Gastroesophageal sphincter (tissue), 4 donors: ENCODE results near the gene FBXO47. TPM values are rescaled to one million over a fixed set of nuclear protein-coding genes. Genes with fewer than 3 reads are reported as not detected.

Experiments used
- ATAC-seq: fragments of 150-250 bp; one replicate; pipeline ENCODE4 v1.9.1; 2016; ENCODE audit warnings: mild to moderate bottlenecking, moderate library complexity
- H3K27ac ChIP-seq, 4 donors: fragments of 200-600 bp; sonication (generic) in 3 of 4; 1 replicate in 3 of 4; 2 replicates in 1 of 4; pipeline ENCODE4 v1.5.1; 2016 to 2019
- H3K27me3 ChIP-seq: fragments of 200-600 bp; sonication (generic); one replicate; pipeline ENCODE4 v1.5.1; 2019
- H3K36me3 ChIP-seq, 2 donors: fragments of 200-600 bp; sonication (generic); one replicate each; pipeline ENCODE4 v1.5.1; 2019; ENCODE audit warnings: control low read depth in 1 of 2
- H3K4me1 ChIP-seq, 3 donors: fragments of 200-600 bp; sonication (generic); 1 replicate in 2 of 3; 2 replicates in 1 of 3; pipeline ENCODE4 v1.5.1; 2016 to 2019; ENCODE audit warnings: control low read depth in 2 of 3
- H3K4me3 ChIP-seq, 2 donors: fragments of 200-600 bp; sonication (generic); one replicate each; pipeline ENCODE4 v1.5.1; 2019; ENCODE audit warnings: mild to moderate bottlenecking in 1 of 2, moderate library complexity in 1 of 2
- H3K9me3 ChIP-seq, 3 donors: fragments of 200-600 bp; sonication (generic); one replicate each; pipeline ENCODE4 v1.5.1; 2017 to 2019; ENCODE audit warnings: control low read depth in 2 of 3
- EP300 ChIP-seq: sonication (generic); formaldehyde crosslinking; IDR thresholded peaks from one replicate; pipeline ENCODE4 v1.6.1; 2017; ENCODE audit warnings: antibody characterized with exemption, mild to moderate bottlenecking
- POLR2A ChIP-seq, 2 donors: fragments of 450-650 bp; IDR thresholded peaks; one replicate each; pipeline ENCODE4 v1.6.1; 2017; ENCODE audit warnings: antibody characterized with exemption in 2 of 2, mild to moderate bottlenecking in 2 of 2, moderate library complexity in 1 of 2
- POLR2AphosphoS5 ChIP-seq: sonication (generic); formaldehyde crosslinking; IDR thresholded peaks from one replicate; pipeline ENCODE4 v1.6.1; 2017; ENCODE audit warnings: antibody characterized with exemption
- WGBS, 2 donors: methylation state at CpG; one replicate each; pipeline ENCODE4 v1.1.5; 2018; ENCODE audit warnings: low coverage in 1 of 2; 5-methylcytosine and 5-hydroxymethylcytosine counted together
- total RNA-seq, 4 donors: library from RNA; depleted of rRNA; stranded (reverse); fragments of >200 nt; gene quantifications; one replicate each; pipeline ENCODE4 v1.1.0, GENCODE V29; 2016
- TF ChIP-seq, protein P1 (sequence below), 4 experiments: fragments of 200-600 bp in 2 of 4; fragments of 450-650 bp in 2 of 4; sonication (generic) in 1 of 4; IDR thresholded peaks; one replicate each; pipeline ENCODE4 v1.5.1; 2017 to 2019; ENCODE audit warnings: antibody characterized with exemption in 4 of 4, mild to moderate bottlenecking in 2 of 4, moderate library complexity in 2 of 4

Gene FBXO47
- total RNA-seq, 4 donors from 2014 or later, result 0.25 TPM; not detected in 3

DNA sequence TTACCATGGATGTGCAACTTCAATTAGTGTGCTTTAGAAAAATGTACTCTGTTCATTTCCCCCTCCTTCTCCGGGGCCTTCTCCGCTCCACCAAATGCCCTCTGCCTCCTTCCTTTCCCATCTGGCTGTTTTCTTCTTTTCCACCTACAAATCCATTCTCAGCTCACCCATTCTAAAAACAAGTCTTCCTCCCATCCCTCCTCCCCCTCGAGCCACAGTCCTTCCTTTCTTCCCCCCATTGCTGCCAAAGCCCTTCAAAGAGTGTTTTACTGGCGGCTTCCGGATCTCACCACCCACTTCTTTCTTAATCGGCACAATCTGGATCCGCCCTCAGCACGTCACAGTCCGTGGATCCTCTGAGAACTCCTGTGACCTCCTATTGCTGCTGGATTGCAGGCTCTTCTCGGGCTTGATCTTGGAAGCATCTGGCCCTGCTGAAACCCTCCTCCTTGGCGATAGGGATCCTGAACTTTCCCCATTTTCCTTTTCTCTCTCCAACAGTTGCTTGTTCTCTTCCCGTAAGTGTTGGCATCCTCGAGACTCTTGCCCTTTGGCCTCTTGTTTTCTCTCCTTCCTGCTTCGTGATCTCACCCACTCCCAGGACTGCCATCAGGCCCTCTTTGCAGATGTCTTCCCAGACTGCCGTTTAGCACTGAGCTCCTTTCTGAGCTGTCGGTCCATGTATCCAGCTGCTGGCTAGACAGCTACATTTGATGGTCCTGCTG is 36.0 kb upstream of the FBXO47 start:
- H3K4me3 ChIP-seq, result peak overlapping the region in 1 of 2 donors; percentile 10
- peak; percentile 87 for ATAC-seq

DNA sequence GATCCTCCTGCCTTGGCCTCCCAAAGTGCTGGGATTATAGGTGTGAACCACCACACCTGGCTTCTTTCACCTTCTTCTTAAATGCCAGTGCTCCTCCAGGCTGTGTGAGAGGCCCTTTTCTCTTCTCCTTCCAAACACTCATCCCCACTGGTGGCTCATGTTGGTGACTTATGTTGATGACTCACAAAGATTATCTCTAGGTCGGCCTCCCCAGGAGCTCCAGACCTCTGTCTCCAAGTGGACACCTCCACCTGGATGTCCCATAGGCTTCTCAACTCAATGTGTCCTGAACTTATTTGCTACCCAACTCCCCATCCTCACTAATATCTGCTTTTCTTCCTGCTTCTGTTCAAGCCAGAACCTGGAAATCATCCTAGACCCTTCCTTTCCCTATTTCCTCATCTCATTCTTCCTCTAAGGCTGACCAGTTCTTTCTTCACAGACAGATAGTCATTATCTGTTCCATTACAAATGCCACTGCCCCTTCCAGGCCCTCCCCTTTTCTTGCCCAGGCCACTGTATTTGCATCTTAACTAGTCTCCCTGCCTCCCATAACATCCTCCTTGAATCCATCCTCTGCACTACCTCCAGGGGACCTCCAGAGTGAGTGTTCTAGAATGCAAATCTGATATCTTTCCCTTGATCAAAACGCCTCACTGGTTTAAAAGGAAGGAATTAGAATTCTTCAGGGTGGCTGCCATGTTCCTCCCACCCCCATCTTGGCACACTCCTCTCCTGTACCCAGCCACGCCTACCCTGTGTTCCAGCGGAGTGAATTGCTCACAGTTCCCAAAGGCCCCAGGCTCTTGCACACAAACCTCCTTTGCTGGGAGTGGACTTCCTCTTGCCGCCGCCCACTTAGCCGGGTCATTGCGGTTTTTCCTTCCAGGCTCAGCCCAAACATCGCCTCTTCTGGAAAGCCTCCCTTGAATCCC is 34.8 kb upstream of the FBXO47 start:
- no peaks in the 10 kb centered on the region for H3K27me3 ChIP-seq
- H3K4me3 ChIP-seq, result peak overlapping the region in 1 of 2 donors; percentile 10
- peak overlapping the region; percentile 29 to 87 (median 80) for H3K27ac ChIP-seq
- no peaks in the 10 kb centered on the region for H3K36me3 ChIP-seq
- peak; percentile 90 for ATAC-seq
- 52 to 75% methylated on average over 7 to 9 of the region's 9 CpGs for WGBS, 2 donors
- peaks cover 3 to 48% (median 21%) of the 10 kb centered on the region in 3 donors for H3K4me1 ChIP-seq
- TF ChIP-seq EP300 (no peak), POLR2A (IDR thresholded peaks at IDR 0.05) (no peak), POLR2AphosphoS5 (peak; percentile 15)
- TF ChIP-seq, protein P1, sequence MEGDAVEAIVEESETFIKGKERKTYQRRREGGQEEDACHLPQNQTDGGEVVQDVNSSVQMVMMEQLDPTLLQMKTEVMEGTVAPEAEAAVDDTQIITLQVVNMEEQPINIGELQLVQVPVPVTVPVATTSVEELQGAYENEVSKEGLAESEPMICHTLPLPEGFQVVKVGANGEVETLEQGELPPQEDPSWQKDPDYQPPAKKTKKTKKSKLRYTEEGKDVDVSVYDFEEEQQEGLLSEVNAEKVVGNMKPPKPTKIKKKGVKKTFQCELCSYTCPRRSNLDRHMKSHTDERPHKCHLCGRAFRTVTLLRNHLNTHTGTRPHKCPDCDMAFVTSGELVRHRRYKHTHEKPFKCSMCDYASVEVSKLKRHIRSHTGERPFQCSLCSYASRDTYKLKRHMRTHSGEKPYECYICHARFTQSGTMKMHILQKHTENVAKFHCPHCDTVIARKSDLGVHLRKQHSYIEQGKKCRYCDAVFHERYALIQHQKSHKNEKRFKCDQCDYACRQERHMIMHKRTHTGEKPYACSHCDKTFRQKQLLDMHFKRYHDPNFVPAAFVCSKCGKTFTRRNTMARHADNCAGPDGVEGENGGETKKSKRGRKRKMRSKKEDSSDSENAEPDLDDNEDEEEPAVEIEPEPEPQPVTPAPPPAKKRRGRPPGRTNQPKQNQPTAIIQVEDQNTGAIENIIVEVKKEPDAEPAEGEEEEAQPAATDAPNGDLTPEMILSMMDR (IDR thresholded peaks at IDR 0.05), result no peak
- H3K9me3 ChIP-seq, result peaks cover 0 to 11% (median 0%) of the 10 kb centered on the region in 3 donors

More for the DNA sequence above, 36.0 kb upstream of the FBXO47 start:
- Histone ChIP-seq H3K4me1 (peaks cover 3 to 48% (median 21%) of the 10 kb centered on the region in 3 donors), H3K27me3 (no peaks in the 10 kb centered on the region), H3K27ac (peak overlapping the region; percentile 29 to 87 (median 80)), H3K36me3 (no peaks in the 10 kb centered on the region), H3K9me3 (no peaks in the 10 kb centered on the region)
- 32 to 42% methylated on average over 14 to 16 of the region's 16 CpGs for WGBS, 2 donors
- no peak for TF ChIP-seq EP300
- peak in 1 of 2 donors; percentile 20 for TF ChIP-seq POLR2A (IDR thresholded peaks at IDR 0.05)
- TF ChIP-seq, protein P1 (IDR thresholded peaks at IDR 0.05), result no peak
- peak; percentile 57 for TF ChIP-seq POLR2AphosphoS5

DNA sequence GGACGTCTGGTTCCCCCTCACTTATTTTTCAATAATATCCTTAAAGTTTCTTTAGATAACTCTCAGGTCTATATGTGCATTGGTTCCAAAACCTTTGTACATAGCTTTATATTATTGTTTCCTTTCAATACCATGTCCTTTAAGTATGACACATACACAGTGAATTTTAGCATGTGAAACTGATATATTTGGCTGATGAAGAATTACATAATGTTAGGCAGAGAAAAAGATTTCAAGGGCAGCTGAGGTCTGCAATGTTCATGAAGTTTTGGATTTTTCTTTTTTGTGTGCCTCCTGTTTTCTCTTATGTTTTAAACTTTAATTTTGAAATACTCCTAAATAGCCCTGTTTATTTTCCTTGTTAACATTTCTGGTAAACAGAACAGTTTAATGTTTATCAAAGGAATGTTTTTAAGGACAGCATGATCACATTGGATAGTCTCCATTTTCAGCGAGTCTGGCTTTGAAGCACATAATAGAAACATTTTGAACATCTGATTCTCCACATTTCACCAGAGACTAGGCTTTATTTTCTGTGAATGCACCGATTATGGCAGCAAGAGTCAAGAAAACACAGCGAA is 32.9 kb upstream of the FBXO47 start:
- Histone ChIP-seq H3K27ac (peak overlapping the region; percentile 16 to 81 (median 58)), H3K4me1 (peaks cover 3 to 48% (median 21%) of the 10 kb centered on the region in 3 donors), H3K4me3 (no peak overlapping the region), H3K36me3 (no peaks in the 10 kb centered on the region), H3K9me3 (peaks cover 0 to 20% (median 0%) of the 10 kb centered on the region in 3 donors), H3K27me3 (no peaks in the 10 kb centered on the region)
- ATAC-seq, result peak; percentile 9
- TF ChIP-seq POLR2AphosphoS5 (no peak), EP300 (no peak), POLR2A (IDR thresholded peaks at IDR 0.05) (no peak)
- TF ChIP-seq, protein P1 (IDR thresholded peaks at IDR 0.05), result no peak
- 31 to 50% methylated on average over 4 of the region's 4 CpGs for WGBS, 2 donors

DNA sequence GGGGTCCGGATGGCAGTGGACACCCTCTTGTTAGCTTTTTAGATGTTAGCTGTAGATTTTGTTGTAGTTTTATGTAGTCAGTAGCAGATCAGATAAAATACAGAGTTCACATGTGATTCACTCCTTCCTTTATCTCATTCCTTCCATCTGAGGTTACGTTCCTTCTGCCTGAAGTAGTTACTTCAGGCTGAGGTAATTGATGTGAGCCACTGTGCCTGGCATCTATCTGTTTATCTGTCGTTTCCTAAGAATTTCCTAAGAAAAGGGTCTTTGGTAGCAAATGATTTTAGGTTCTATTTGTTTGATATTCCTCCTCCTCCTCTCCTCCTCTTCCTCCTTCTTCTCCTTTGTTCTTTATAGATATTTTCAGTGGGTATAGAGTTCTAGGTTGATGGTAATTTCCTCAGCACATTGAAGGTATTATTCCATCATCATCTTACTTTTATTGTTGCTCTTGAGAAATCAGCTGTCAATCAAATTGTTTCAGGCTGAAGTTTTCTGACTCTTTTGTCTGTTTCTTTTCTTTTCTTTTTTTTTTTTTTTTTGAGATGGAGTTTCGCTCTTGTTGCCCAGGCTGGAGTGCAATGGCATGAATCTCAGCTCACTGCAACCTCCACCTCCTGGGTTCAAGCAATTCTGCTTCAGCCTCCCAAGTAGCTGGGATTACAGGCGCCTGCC is 29.6 kb upstream of the FBXO47 start:
- H3K27ac ChIP-seq, result no peak overlapping the region
- WGBS, 2 donors, result 89 to 95% methylated on average over 3 to 5 of the region's 5 CpGs
- no peaks in the 10 kb centered on the region for H3K27me3 ChIP-seq
- peaks cover 3 to 27% (median 10%) of the 10 kb centered on the region in 3 donors for H3K4me1 ChIP-seq
- no peak overlapping the region for H3K4me3 ChIP-seq
- H3K36me3 ChIP-seq, result no peaks in the 10 kb centered on the region
- no peak for ATAC-seq
- TF ChIP-seq POLR2AphosphoS5 (no peak), EP300 (no peak), POLR2A (IDR thresholded peaks at IDR 0.05) (no peak)
- TF ChIP-seq, protein P1 (IDR thresholded peaks at IDR 0.05), result no peak
- peaks cover 0 to 20% (median 0%) of the 10 kb centered on the region in 3 donors for H3K9me3 ChIP-seq
